ENCODE results near the gene TIGD7.

GRCh38 chr16:3295783-3296182 lies 9.4 kb downstream of the TIGD7 start:
- TF ChIP-seq, protein P1, sequence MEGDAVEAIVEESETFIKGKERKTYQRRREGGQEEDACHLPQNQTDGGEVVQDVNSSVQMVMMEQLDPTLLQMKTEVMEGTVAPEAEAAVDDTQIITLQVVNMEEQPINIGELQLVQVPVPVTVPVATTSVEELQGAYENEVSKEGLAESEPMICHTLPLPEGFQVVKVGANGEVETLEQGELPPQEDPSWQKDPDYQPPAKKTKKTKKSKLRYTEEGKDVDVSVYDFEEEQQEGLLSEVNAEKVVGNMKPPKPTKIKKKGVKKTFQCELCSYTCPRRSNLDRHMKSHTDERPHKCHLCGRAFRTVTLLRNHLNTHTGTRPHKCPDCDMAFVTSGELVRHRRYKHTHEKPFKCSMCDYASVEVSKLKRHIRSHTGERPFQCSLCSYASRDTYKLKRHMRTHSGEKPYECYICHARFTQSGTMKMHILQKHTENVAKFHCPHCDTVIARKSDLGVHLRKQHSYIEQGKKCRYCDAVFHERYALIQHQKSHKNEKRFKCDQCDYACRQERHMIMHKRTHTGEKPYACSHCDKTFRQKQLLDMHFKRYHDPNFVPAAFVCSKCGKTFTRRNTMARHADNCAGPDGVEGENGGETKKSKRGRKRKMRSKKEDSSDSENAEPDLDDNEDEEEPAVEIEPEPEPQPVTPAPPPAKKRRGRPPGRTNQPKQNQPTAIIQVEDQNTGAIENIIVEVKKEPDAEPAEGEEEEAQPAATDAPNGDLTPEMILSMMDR (IDR thresholded peaks at IDR 0.05) = no peak
- no peak for TF ChIP-seq POLR2A (IDR thresholded peaks at IDR 0.05)

All from body of pancreas (tissue), 4 donors.